Esophagus squamous epithelium (tissue), 4 donors: Measurements from ENCODE around the gene PMEPA1.

Source experiments
- POLR2A ChIP-seq, 4 donors: fragments of 450-650 bp; IDR thresholded peaks; one replicate each; pipeline ENCODE4 v1.6.1; 2017; ENCODE audit warnings: antibody characterized with exemption in 4 of 4, mild to moderate bottlenecking in 4 of 4, moderate library complexity in 3 of 4
- TF ChIP-seq, protein P1 (sequence below), 6 experiments: fragments of 450-650 bp in 4 of 6; fragments of 200-600 bp in 2 of 6; sonication (generic) in 2 of 6; IDR thresholded peaks; one replicate each; pipeline ENCODE4 v1.5.1; 2016 to 2019; ENCODE audit warnings: antibody characterized with exemption in 6 of 6, mild to moderate bottlenecking in 4 of 6, moderate library complexity in 4 of 6

DNA sequence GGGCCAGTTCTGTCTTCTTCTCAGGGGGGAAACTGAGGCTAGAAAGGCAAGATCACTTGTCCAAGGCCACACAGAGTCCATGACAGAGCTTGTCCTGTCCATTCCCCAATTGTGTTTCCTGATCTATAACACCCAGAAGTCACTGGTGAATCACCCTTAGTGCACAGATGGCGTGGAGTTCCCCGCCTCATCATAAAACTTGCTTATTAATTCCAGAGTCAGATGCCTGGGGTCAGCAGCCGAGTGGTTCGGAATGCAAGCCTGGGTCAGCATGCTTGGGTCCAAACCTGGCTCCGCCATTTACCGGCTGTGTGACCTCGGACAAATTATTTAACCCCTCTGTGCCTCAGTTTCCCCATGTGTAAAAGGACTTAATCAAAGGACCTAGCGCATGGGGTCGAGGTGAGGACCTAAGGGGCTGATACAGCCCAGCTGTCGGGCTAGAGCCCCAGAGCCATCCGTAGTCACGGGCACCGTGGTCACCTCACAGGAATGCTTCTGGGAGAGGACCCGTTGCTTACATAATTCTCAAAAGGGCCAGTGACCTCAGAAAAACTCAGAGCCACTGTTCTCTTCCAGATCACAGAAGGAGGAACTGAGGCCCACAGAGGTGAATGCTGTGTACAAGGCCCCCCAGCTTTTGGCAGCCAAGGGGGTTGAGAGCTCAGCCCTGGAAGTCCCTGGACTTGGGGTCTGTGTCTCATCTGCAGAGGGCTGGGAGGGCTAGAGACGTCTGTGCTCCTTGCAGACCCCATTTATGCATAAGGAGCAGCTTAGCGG, 88.2 kb downstream of the PMEPA1 start:
- TF ChIP-seq, protein P1, sequence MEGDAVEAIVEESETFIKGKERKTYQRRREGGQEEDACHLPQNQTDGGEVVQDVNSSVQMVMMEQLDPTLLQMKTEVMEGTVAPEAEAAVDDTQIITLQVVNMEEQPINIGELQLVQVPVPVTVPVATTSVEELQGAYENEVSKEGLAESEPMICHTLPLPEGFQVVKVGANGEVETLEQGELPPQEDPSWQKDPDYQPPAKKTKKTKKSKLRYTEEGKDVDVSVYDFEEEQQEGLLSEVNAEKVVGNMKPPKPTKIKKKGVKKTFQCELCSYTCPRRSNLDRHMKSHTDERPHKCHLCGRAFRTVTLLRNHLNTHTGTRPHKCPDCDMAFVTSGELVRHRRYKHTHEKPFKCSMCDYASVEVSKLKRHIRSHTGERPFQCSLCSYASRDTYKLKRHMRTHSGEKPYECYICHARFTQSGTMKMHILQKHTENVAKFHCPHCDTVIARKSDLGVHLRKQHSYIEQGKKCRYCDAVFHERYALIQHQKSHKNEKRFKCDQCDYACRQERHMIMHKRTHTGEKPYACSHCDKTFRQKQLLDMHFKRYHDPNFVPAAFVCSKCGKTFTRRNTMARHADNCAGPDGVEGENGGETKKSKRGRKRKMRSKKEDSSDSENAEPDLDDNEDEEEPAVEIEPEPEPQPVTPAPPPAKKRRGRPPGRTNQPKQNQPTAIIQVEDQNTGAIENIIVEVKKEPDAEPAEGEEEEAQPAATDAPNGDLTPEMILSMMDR (IDR thresholded peaks at IDR 0.05) = no peak
- TF ChIP-seq POLR2A (IDR thresholded peaks at IDR 0.05) = no peak
